Measurements from ENCODE around the gene RAB6B.

The RAB6B gene

DNA sequence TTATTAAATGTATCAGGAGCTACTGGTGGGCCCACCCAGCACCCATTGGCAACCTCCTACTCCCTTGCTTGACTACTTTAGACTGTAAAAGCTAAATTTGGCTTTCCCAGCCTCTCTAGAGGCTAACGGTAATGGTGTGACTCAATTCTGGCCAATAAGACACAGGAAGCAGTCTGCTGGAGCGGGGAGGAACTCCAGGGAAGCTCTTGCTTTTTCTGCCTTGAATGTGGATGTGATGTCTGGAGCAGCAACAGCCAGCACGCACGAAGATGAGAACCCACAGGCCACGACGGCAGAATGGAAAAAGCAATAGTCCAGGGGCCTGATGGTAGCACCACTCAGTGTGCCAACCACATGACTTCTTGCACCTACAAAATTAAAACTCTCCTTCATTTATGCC lies 39.9 kb downstream of the RAB6B start:
- DNase-seq: no peak

- DNase-seq: no peak
Observed at GRCh38 chr3:133855002-133855370, 40.7 kb downstream of the RAB6B start.

DNA sequence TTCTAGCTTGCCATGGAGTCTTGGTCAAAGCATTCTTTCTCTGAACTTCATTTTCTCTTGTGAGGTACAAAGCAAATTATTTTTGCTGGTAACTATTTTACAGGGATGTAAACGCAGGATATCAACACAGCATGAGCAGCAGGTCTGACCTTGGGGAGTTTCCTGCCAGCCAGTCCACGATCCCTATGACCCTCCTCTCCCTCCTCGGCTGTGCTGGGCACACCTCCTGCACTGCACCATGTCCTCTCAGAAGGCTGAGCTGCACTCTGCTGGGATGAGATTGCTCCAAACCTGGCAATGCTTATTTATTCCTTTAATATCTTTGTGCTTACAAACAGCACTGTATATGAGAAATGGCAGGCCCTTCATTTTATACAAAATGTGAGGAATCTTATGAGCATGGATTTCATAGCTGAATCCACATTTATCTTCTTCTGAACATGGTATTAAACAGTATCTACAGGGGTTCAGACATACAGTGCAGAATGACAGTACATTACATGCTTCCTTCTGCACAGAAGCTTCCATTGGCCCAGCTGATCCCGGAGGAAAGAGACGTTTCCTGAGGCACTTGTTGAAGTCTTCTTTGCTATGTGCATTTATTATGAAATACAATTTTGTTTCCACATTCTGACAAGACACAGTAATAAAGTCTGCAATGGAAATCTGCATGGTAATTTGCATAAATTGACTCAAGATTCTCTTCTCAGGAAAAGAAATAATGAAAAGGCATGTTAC lies 41.2 kb downstream of the RAB6B start:
- no peak for DNase-seq

DNA sequence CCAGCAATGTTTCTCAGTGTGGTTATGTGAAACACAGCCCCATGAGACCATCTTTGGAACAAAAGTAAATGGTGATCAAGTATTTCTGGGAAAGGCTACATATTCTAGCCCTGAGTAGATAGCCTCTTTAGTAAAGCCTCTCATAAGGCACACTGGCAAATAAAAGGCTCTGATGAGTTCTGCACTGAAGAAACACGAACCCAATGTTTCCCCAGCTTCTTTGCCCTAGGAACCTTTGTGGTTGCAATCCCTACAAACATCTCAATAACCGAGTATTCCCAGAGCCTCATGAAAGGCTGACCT lies 41.8 kb downstream of the RAB6B start:
- DNase-seq: no peak

DNA sequence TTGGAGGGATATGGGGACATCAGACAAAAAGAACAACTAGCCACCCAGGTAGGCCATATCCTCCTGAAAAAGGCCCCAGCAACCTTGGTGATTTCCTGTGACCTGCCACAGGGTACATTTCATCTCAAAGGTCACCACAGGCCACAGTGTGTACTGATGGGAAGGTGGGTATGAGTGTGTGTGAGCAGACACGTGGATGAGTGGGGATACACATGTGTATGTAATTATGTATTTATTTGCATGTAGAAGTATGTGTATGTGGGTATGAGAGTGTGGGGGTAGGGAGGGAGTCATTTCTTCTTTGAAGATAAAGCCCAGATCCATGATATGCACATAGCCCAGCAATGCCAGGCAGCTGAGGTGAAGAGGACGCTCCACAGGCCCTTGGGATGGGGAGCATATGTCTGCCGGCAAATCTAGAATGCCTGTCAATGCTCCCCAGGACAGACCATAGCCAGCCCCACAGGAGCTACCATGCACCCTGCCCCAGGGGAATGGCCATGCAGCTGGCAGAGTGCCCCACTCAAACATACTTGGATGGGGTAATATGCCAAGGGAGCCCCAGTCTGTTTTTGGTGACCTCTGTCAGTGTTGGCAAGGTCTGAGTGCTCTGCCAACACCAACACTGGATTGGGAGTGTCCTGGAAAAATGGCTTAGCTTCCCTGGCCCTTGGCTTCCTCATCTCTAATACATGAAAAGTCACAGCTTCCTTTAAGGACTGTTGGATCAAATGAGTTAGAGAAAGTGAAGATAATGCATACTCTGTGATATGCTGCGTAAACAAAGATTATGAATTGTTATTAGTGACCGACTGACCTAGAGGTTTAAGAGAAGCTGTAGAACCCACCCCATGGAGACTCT lies 42.4 kb downstream of the RAB6B start:
- no peak for DNase-seq

DNA sequence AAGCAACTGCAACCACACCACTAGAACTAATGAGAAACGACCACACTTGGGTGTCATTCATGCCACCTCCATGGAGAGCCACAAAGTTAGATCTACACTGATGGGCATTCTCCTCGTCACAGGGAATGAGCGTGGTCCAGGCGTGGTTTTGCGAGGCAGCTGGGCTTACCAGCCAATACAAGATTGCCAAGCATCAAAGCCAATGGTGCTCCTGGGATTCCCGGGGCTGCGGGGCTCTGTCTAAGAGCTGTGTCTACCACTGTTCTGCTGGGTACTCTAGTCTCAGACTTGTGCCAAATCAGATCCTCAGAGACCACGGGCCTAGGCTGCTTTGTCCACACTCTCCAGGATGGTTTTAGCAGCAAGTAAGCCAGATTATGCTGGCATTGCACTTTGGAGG lies 43.8 kb downstream of the RAB6B start:
- DNase-seq: no peak

- no peak for DNase-seq
Observed at GRCh38 chr3:133851266-133851906, 44.3 kb downstream of the RAB6B start.

DNA sequence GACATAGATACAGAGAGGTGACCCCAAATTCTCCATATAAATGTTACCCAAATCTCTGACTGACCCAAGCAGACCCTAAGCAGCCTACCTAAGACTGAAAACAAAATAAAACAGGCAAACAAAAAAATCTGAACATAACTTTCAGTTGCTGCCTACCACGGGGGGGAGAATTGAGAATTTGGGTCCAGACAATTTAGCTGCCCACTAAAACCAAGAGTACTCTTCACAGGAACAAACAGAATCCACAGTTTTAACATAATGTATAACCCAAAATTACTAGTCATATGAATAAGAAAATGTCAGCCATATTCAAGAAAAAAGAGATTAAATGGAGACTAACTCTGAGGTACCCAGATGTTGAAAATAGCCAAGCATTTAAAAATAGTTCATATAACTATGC lies 45.6 kb downstream of the RAB6B start:
- DNase-seq: no peak

- no peak for DNase-seq
Observed at GRCh38 chr3:133849346-133849745, 46.3 kb downstream of the RAB6B start.

DNA sequence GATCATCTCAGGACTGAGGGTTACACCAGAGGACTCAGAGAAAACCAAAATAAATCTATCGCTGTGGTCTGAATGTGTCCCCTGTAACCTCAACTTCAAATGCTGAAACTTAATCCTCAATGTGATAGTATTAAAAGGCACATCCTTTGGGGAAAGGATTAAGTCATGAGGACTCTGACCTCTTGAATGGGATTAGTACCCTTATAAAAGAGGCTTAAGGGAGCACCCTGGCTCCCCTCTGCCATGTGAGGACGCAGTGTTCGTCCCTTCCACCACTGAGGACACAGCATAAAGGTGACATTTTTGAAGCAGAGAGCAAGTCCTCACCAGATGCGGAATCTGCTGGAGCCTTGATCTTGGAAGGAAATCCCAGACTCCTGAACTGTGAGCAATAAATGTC lies 50.6 kb downstream of the RAB6B start:
- no peak for DNase-seq

GRCh38 chr3:133843634-133844033 lies 52.0 kb downstream of the RAB6B start:
- DNase-seq: no peak

DNA sequence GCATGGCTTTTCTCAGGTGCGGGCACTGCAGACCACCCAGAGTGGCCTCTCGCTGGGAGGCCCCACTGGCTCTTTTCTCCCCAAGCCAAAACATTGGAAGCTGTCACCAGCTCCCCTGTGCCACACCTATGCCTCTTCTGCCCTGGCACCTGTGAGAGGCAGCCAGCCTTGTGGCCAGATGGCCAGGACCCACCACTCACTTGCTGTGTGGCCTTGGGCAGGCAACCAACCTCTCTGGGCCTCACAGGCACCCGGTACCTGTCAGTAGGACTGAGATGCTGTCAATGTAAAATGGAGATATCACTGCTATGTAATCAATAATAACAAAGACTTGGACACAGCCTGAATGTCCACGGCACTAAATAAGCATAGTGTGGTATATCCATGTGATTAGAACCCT lies 53.5 kb downstream of the RAB6B start:
- DNase-seq: no peak

- no peak for DNase-seq
Observed at GRCh38 chr3:133841196-133841595, 54.5 kb downstream of the RAB6B start.

GRCh38 chr3:133840767-133841166 lies 54.9 kb downstream of the RAB6B start:
- DNase-seq: no peak

DNA sequence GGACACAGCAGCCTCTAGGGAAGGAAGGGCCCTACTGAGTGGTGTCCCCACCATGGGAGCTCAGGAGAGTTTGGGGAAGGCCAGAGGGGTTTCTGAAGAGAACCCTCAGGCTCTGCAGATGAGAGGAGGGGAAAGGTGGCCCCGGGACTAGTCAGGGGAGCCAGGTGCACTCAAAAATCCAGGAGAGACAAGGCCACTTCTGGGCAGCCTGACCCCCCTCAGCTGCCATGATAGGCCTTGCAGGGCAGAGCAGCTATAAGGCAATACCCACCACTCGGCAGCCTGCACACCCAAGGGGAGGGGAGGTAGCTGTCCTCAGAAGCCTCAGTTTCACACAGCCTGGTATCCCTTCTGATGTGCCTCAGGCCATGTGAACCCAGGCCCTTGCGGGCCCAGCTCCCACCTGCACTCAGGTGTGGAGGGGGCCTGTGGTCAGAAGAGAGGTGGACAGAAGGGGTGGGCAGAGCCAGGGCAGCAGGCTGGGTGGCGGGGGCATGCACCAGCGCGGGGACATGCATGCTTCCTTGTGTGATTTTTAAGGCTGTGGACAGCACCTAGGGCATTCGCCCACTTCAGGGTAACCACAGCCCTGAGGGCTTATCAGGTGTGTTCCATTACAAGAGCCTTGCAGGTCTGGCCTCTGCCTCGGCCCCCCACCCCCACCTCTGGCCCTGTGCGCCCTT lies 55.5 kb downstream of the RAB6B start:
- DNase-seq: no peak

- no peak for DNase-seq
Observed at GRCh38 chr3:133838916-133839800, 56.5 kb downstream of the RAB6B start.

- DNase-seq: no peak
Observed at GRCh38 chr3:133838296-133838789, 57.3 kb downstream of the RAB6B start.

DNA sequence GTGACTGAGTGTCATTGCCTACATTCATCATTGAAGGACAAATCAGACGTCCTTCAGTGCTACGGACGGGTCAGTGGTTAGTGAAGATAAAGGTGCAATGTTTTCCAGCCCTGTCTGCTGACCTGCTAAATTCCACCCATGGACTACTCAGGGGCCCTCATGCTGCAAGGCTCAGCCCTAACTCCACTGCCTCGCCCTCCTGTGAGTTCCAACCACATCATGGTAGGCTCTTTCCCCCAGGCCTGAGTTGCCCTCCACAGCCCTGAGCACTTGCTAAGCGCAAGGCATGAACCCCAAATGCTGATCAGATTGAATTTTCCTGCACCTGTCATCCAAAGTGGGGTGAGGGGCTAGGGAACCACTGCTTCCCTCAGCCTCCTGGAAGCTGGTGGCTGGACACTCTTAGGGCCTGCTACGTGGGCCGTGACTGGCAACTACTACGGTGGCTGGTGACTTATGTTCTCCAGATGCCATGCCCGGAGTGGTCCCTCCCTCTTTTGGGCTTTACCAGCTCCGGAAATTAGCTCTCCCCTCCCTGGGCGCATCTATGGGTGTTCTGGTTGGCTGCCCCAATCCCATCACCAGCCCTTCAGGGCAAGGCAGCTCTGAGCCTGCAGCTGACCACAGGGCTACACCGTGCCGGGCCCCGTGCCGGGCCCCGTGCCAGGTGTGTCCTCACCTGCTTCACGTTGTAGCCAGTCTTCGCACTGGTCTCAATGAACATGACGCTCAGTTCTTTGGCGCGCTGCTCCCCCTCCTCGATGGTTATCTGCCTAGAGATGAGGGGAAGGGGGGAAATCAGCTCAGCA lies 58.0 kb downstream of the RAB6B start:
- no peak for DNase-seq

- DNase-seq: no peak
Observed at GRCh38 chr3:133836497-133837158, 59.1 kb downstream of the RAB6B start.

DNA sequence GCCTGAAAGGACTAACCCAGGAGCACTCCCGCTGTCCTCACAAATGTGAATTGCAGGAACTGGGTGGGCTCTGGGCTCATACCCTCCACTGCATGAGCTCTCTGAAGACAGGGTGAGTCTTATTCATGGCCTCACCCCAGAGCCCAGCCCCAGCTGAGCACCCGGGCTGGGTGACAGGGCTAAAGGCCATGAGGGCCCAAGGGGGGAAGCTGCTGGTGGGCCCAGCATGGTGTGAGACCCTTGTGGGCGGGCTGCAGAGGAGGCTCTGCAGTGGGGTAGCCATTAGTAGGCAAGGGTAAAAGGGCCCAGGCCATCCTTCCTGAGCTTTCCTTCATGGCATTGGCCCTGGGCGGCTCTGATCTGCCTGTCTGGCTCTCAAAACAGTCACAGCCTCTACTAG lies 59.7 kb downstream of the RAB6B start:
- DNase-seq: no peak

GRCh38 chr3:133835418-133835743 lies 60.3 kb downstream of the RAB6B start:
- DNase-seq: no peak

Measured in SIG-M5 (cell line).